SH-SY5Y (cell line): ENCODE results near the gene SPACDR.

ENCODE experiments used
- GATA2 ChIP-seq: IDR thresholded peaks from 2 replicates; pipeline ENCODE4 v1.6.1; 2011; ENCODE audit warnings: mild to moderate bottlenecking, low read depth, low read length
- GATA3 ChIP-seq: IDR thresholded peaks from 2 replicates; pipeline ENCODE4 v1.6.1; 2011; ENCODE audit warnings: low read depth, mild to moderate bottlenecking, low read length, moderate library complexity

GRCh38 chr7:100457033-100457432, 7.0 kb downstream of the SPACDR start:
- no peak for TF ChIP-seq GATA2
- TF ChIP-seq GATA3 = no peak
